Tibial nerve (tissue), 4 donors: ENCODE results near the gene KIF1A. TPM values are rescaled to one million over a fixed set of nuclear protein-coding genes. Genes with fewer than 3 reads are reported as not detected.

Source experiments
- DNase-seq, 2 donors: peaks; one replicate each; pipeline ENCODE4 v3.0.0-alpha.2; 2019; ENCODE audit warnings: low spot score in 2 of 2
- H3K27ac ChIP-seq, 4 donors: fragments of 200-600 bp; sonication (generic) in 3 of 4; one replicate each; pipeline ENCODE4 v1.5.1; 2017 to 2019; ENCODE audit warnings: mild to moderate bottlenecking in 1 of 4
- H3K27me3 ChIP-seq, 2 donors: fragments of 200-600 bp; sonication (generic) in 1 of 2; one replicate each; pipeline versions ENCODE4 v1.5.1 to v1.6.0; 2017 to 2019
- H3K36me3 ChIP-seq, 3 donors: fragments of 200-600 bp; sonication (generic); one replicate each; pipeline ENCODE4 v1.5.1; 2018 to 2019
- H3K4me1 ChIP-seq, 4 donors: fragments of 200-600 bp; sonication (generic) in 3 of 4; one replicate each; pipeline ENCODE4 v1.5.1; 2017 to 2019
- H3K4me3 ChIP-seq, 4 donors: fragments of 200-600 bp; sonication (generic) in 3 of 4; one replicate each; pipeline ENCODE4 v1.5.1; 2017 to 2019; ENCODE audit warnings: mild to moderate bottlenecking in 1 of 4, moderate library complexity in 1 of 4
- H3K9me3 ChIP-seq, 4 donors: fragments of 200-600 bp; sonication (generic) in 3 of 4; one replicate each; pipeline ENCODE4 v1.5.1; 2017 to 2019
- EP300 ChIP-seq, 2 donors: sonication (generic); formaldehyde crosslinking; IDR thresholded peaks; one replicate each; pipeline ENCODE4 v1.6.1; 2017; ENCODE audit warnings: antibody characterized with exemption in 2 of 2, mild to moderate bottlenecking in 1 of 2
- POLR2A ChIP-seq, 2 donors: fragments of 450-650 bp; IDR thresholded peaks; one replicate each; pipeline ENCODE4 v1.6.1; 2017; ENCODE audit warnings: antibody characterized with exemption in 2 of 2, mild to moderate bottlenecking in 2 of 2, moderate library complexity in 2 of 2
- WGBS, 2 donors: methylation state at CpG; one replicate each; pipeline ENCODE4 v1.1.5; 2018; 5-methylcytosine and 5-hydroxymethylcytosine counted together
- total RNA-seq, 4 donors: library from RNA; depleted of rRNA; stranded (reverse); fragments of >200 nt; gene quantifications; one replicate each; pipeline ENCODE4 v1.1.0, GENCODE V29; 2016
- TF ChIP-seq, protein P1 (sequence below), 5 experiments: fragments of 200-600 bp in 3 of 5; fragments of 450-650 bp in 2 of 5; sonication (generic) in 3 of 5; IDR thresholded peaks; one replicate each; pipeline ENCODE4 v1.5.1; 2016 to 2019; ENCODE audit warnings: antibody characterized with exemption in 5 of 5, mild to moderate bottlenecking in 3 of 5, moderate library complexity in 2 of 5

The KIF1A gene
- total RNA-seq, 4 donors from 2014 or later, result 31.9 to 82.2 (median 45.3) TPM

DNA sequence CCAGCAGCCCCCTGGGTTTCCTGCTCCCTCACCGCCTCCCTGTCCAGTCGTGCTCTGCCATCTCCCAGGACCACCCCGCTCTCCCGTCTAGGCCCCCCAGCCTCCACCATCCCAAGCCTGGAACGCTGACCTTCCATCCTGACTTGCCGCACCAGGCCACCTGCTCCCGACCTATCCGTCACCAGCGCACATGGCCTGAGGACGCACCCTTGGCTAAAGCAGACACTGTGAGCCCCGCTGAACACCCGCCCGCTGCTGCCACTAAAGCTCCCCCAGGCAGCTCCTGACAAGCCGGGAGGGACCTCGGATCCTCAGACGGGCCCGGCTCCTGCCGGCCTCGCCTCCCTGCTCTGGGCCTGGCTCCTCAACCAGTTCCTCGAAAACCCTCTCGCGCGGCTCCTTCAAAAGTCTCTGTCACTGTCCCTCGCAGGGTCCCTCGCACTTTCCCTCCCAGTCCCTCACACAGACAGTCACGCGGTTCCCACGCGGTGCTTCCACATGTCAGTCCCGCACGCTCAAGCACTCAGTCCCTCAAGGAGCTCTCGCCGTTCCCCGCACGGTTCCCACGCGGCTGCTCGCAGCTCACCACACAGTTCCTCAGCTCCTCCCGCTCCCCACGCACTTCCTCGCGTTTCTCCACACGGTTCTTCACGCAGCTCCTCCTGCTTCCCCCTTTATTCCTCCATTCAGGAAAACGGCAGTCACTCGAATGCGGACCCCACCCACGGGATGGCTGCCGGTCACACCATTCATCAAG lies 42.4 kb downstream of the KIF1A start:
- 87 to 89% methylated on average over 49 of the region's 49 CpGs for WGBS, 2 donors
- TF ChIP-seq POLR2A (IDR thresholded peaks at IDR 0.05) (no peak), EP300 (IDR thresholded peaks at IDR 0.05) (no peak)
- TF ChIP-seq, protein P1, sequence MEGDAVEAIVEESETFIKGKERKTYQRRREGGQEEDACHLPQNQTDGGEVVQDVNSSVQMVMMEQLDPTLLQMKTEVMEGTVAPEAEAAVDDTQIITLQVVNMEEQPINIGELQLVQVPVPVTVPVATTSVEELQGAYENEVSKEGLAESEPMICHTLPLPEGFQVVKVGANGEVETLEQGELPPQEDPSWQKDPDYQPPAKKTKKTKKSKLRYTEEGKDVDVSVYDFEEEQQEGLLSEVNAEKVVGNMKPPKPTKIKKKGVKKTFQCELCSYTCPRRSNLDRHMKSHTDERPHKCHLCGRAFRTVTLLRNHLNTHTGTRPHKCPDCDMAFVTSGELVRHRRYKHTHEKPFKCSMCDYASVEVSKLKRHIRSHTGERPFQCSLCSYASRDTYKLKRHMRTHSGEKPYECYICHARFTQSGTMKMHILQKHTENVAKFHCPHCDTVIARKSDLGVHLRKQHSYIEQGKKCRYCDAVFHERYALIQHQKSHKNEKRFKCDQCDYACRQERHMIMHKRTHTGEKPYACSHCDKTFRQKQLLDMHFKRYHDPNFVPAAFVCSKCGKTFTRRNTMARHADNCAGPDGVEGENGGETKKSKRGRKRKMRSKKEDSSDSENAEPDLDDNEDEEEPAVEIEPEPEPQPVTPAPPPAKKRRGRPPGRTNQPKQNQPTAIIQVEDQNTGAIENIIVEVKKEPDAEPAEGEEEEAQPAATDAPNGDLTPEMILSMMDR (IDR thresholded peaks at IDR 0.05), result no peak
- peaks cover 0 to 5% (median 0%) of the 10 kb centered on the region in 3 donors for H3K36me3 ChIP-seq
- no peak overlapping the region for H3K4me3 ChIP-seq
- H3K27ac ChIP-seq, result peak overlapping the region in 1 of 4 donors; percentile 24
- H3K27me3 ChIP-seq, result peaks cover 0 to 15% of the 10 kb centered on the region in 2 donors
- H3K9me3 ChIP-seq, result no peaks in the 10 kb centered on the region
- peaks cover 0 to 15% (median 0%) of the 10 kb centered on the region in 4 donors for H3K4me1 ChIP-seq
- DNase-seq, result no peak

DNA sequence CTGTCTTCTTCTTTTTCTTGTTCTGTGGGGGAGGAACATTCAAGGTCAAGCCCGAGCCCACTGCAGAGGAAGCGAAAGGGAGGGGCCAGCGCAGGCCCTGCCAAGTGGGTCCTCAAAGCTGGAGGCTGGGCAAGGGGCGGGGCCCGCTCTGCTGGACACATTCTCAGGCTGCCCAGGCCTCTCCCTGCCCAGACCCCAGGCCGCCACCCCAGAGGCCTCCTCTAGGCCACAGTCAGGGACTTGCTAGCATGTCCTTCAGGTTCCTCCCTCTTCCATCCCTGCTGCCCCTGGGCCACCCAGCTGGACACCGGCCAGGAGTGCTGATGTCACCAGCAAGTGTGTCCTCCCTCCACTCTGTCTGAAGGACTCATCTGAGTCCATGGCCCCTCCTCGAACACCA lies 44.1 kb downstream of the KIF1A start:
- peaks cover 0 to 15% (median 0%) of the 10 kb centered on the region in 4 donors for H3K4me1 ChIP-seq
- WGBS, 2 donors, result 42 to 64% methylated on average over 7 to 8 of the region's 8 CpGs
- H3K27ac ChIP-seq, result peak overlapping the region in 2 of 4 donors; percentile 16 to 51
- no peak for DNase-seq
- H3K36me3 ChIP-seq, result peaks cover 0 to 14% (median 0%) of the 10 kb centered on the region in 3 donors
- H3K27me3 ChIP-seq, result peaks cover 0 to 3% of the 10 kb centered on the region in 2 donors
- no peaks in the 10 kb centered on the region for H3K9me3 ChIP-seq
- TF ChIP-seq POLR2A (IDR thresholded peaks at IDR 0.05) (no peak), EP300 (IDR thresholded peaks at IDR 0.05) (no peak)
- TF ChIP-seq, protein P1 (IDR thresholded peaks at IDR 0.05), result no peak
- H3K4me3 ChIP-seq, result no peak overlapping the region

DNA sequence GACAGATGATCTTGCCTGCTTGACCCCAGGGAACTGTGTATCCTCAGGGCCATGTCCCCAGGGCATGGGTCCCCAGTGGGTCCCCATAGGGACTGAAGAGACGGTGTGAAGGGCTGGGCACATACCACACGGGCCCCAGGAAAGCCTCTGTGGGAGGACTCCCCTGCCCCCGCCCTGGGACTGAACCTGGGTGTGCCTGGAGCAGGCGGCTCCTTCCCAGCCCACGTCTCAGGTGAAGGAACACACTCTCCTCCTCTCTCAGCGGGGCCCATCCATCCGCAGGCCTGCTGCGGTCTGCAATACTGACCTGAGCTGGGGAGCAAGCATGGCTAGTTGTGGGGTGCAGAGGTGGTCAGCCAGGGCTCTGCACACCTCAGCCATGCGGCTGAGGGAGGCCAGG lies 45.2 kb downstream of the KIF1A start:
- no peak overlapping the region for H3K4me3 ChIP-seq
- TF ChIP-seq EP300 (IDR thresholded peaks at IDR 0.05) (no peak), POLR2A (IDR thresholded peaks at IDR 0.05) (no peak)
- TF ChIP-seq, protein P1 (IDR thresholded peaks at IDR 0.05), result no peak
- no peak overlapping the region for H3K27ac ChIP-seq
- no peak for DNase-seq
- peaks cover 0 to 23% (median 0%) of the 10 kb centered on the region in 3 donors for H3K36me3 ChIP-seq
- WGBS, 2 donors, result 85 to 90% methylated on average over 8 to 9 of the region's 9 CpGs
- peaks cover 0 to 8% (median 0%) of the 10 kb centered on the region in 4 donors for H3K4me1 ChIP-seq
- H3K27me3 ChIP-seq, result peaks cover 0 to 3% of the 10 kb centered on the region in 2 donors
- H3K9me3 ChIP-seq, result no peaks in the 10 kb centered on the region

DNA sequence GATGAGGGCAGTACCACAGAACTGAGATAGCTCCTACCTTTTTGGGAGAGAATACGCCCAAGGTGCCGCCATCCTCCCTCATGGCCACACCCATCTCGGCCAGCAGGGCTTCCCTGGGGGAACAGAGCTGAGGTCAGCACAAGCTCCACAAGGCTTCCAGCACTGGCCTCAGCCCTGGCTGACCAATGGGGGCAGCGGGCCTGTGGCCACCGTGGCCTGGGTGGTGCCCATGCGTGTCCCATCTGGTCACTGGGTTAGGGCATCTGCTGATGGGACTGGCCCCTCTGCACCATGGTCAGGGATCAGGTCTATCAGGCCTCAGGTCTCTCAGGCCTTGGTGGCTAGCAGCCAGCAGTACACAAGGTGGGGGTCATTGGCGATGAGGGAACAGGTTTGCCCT lies 50.9 kb downstream of the KIF1A start:
- Histone ChIP-seq H3K27ac (no peak overlapping the region), H3K9me3 (no peaks in the 10 kb centered on the region), H3K4me3 (no peak overlapping the region), H3K36me3 (peaks cover 0 to 54% (median 0%) of the 10 kb centered on the region in 3 donors), H3K27me3 (no peaks in the 10 kb centered on the region), H3K4me1 (no peaks in the 10 kb centered on the region)
- no peak for DNase-seq
- TF ChIP-seq EP300 (IDR thresholded peaks at IDR 0.05) (no peak), POLR2A (IDR thresholded peaks at IDR 0.05) (no peak)
- TF ChIP-seq, protein P1 (IDR thresholded peaks at IDR 0.05), result no peak
- 88 to 89% methylated on average over 7 of the region's 7 CpGs for WGBS, 2 donors

DNA sequence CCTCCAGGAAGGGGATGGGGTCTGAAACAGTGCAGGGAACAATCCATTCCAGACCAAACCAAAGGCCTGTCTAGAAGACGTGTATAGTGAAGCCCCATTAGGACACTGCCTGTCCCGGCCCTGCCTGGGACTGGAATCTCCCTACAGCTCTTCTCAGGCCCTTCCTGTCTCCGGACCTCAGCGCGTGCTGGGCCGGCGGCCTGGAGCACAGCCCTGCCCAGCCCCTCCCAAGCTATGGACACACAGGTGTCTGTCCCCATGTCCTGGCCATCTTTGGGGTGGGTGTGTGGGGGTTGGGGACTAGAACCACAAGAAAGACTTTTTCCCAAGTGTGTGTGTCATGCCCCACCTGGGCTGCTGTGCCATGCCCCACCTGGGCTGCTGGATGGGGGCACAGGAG lies 51.8 kb downstream of the KIF1A start:
- no peak for DNase-seq
- H3K27ac ChIP-seq, result no peak overlapping the region
- 50 to 85% methylated on average over 1 to 4 of the region's 7 CpGs for WGBS, 2 donors

More for the DNA sequence above, 51.8 kb downstream of the KIF1A start:
- H3K4me1 ChIP-seq, result no peaks in the 10 kb centered on the region
- TF ChIP-seq, protein P1 (IDR thresholded peaks at IDR 0.05), result no peak
- TF ChIP-seq EP300 (IDR thresholded peaks at IDR 0.05), result no peak
- no peak for TF ChIP-seq POLR2A (IDR thresholded peaks at IDR 0.05)
- H3K9me3 ChIP-seq, result no peaks in the 10 kb centered on the region
- H3K4me3 ChIP-seq, result no peak overlapping the region
- H3K36me3 ChIP-seq, result peaks cover 0 to 49% (median 0%) of the 10 kb centered on the region in 3 donors
- no peaks in the 10 kb centered on the region for H3K27me3 ChIP-seq
